C4-2B (cell line): ENCODE results near the gene SNRNP200.

ENCODE experiments used
- CTCF ChIP-seq: fragments of 450-650 bp; conservative IDR thresholded peaks from 2 replicates; pipeline ENCODE4 v1.5.1; 2017; ENCODE audit warnings: mild to moderate bottlenecking
- ZFX ChIP-seq: fragments of 450-650 bp; IDR thresholded peaks from 2 replicates; pipeline ENCODE4 v1.6.1; 2017

- TF ChIP-seq CTCF (no peak), ZFX (no peak)
Observed at GRCh38 chr2:96323849-96324248, 18.5 kb upstream of the SNRNP200 start.
